SK-N-MC (cell line): ENCODE results near the gene ZNF467.

ENCODE experiments used
- DNase-seq: peaks from one replicate; pipeline ENCODE4 v3.0.0-alpha.2; 2011; ENCODE audit warnings: low read depth, low spot score
- H3K27ac ChIP-seq: fragments of 200-600 bp; sonication (generic); 2 replicates; pipeline ENCODE4 v1.5.1; 2016; ENCODE audit warnings: mixed run types
- H3K36me3 ChIP-seq: fragments of 200-600 bp; sonication (generic); 2 replicates; pipeline ENCODE4 v1.6.1; 2017; ENCODE audit warnings: antibody characterized with exemption, low read length, mixed read lengths; ENCODE audit not compliant: insufficient read depth
- H3K4me3 ChIP-seq: fragments of 200-600 bp; sonication (generic); 2 replicates; pipeline ENCODE4 v1.5.1; 2016
- H3K9ac ChIP-seq: fragments of 200-600 bp; sonication (generic); 2 replicates; pipeline ENCODE4 v1.8.0; 2017; ENCODE audit warnings: mixed run types, mixed read lengths; ENCODE audit not compliant: insufficient read length
- H3K9me3 ChIP-seq: fragments of 200-600 bp; sonication (generic); 2 replicates; pipeline ENCODE4 v1.6.1; 2017; ENCODE audit warnings: low read depth, mild to moderate bottlenecking, antibody characterized with exemption, low read length, moderate library complexity, mixed read lengths
- EZH2 ChIP-seq: fragments of 200-600 bp; sonication (generic); IDR thresholded peaks from one replicate; pipeline ENCODE4 v1.6.1; 2017; ENCODE audit warnings: antibody characterized with exemption
- FOXP2 ChIP-seq: optimal IDR thresholded peaks from 2 replicates; pipeline ENCODE3; 2011; ENCODE audit warnings: mild to moderate bottlenecking, moderate library complexity; ENCODE audit not compliant: insufficient read depth; ENCODE audit errors: extremely low read length, control extremely low read depth
- POLR2AphosphoS5 ChIP-seq: IDR thresholded peaks from 2 replicates; pipeline ENCODE4 v1.6.1; 2012; ENCODE audit warnings: mild to moderate bottlenecking, low read depth, low read length, borderline replicate concordance

ZNF467 gene

DNA sequence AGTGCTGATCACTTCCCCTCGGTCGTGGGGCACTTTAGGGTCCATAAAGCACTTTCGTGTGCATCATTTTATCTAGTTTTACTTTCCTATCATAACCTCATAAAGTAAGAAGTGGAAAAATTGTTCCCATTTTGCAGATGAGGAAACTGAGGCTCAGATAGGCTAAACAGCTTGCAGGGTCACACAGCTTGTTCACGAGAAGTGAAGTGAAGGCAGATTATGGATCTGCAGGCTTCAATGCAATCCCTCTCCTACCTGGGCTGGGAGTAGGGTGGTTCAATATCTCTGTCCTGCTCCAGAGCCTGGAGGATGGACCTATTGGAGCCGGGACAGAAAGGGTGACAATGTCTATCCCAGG, 10.8 kb upstream of the ZNF467 start:
- Histone ChIP-seq H3K9me3 (no peaks in the 10 kb centered on the region), H3K36me3 (no peaks in the 10 kb centered on the region), H3K4me3 (no peak overlapping the region), H3K9ac (no peak overlapping the region), H3K27ac (no peak overlapping the region)
- TF ChIP-seq EZH2 (no peak), POLR2AphosphoS5 (no peak), FOXP2 (no peak)
- no peak for DNase-seq

DNA sequence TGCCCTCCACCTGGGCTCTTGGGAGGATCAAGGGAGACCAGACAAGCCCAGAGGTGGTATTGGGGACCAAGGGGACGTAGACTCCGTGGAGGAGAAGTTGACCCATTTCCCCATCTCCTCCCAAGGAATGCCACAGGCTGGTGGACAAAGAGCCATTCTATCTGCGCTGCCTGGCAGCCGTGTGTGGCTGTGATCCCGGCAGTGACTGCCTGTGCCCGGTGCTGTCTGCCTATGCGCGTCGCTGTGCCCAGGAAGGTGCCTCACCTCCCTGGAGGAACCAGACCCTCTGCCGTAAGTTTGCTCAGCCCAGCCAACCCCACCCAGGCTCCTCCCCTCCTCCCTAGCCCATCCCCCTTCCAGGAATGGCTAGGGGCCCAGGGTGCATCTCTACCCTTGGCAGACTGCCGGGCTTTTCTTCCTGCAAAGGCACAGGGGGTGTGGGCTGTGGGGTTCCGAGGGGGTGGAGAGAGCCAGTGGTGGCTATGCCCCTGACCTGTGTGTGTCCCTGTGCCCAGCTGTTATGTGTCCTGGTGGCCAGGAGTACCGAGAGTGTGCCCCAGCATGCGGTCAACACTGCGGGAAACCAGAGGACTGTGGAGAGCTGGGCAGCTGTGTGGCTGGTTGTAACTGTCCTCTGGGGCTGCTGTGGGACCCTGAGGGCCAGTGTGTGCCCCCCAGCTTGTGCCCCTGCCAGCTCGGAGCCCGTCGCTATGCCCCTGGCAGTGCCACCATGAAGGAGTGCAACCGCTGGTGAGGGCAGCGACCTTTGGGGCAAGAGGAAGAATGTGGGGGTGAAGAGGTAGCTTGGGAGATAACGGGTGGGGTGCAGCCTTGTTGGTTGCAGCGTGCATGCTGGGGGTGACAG, 10.2 kb upstream of the ZNF467 start:
- TF ChIP-seq POLR2AphosphoS5, result no peak
- no peak for TF ChIP-seq FOXP2
- TF ChIP-seq EZH2, result no peak
- no peak for DNase-seq
- H3K9me3 ChIP-seq, result no peaks in the 10 kb centered on the region
- no peak overlapping the region for H3K27ac ChIP-seq
- peak overlapping the region; percentile 33; the same call in 1 of the 2 replicates for H3K4me3 ChIP-seq
- H3K9ac ChIP-seq, result no peak overlapping the region
- no peaks in the 10 kb centered on the region for H3K36me3 ChIP-seq

DNA sequence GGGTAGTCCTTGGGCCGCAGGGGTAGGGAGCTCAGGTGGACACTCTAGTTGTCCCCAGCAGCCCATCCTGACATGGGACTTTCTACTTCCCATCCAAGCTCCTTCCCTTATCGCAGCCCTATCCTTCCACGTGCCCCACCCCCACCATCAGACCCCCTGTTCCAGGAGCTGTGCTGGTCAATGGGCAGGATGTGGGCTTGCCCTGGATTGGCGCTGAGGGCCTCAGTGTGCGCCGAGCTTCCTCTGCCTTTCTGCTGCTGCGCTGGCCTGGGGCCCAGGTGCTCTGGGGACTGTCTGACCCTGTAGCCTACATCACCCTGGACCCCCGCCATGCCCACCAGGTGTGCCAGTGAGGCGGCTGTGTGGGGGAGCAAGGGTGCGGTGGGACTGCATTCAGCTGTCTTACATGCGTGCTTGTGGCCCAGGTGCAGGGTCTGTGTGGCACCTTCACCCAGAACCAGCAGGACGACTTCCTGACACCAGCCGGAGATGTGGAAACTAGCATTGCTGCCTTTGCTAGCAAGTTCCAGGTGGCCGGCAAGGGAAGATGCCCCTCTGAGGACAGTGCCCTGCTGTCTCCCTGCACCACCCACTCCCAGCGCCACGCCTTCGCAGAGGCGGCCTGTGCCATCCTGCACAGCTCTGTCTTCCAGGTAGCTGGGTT, 9.4 kb upstream of the ZNF467 start:
- TF ChIP-seq EZH2 (no peak), FOXP2 (no peak), POLR2AphosphoS5 (no peak)

DNA sequence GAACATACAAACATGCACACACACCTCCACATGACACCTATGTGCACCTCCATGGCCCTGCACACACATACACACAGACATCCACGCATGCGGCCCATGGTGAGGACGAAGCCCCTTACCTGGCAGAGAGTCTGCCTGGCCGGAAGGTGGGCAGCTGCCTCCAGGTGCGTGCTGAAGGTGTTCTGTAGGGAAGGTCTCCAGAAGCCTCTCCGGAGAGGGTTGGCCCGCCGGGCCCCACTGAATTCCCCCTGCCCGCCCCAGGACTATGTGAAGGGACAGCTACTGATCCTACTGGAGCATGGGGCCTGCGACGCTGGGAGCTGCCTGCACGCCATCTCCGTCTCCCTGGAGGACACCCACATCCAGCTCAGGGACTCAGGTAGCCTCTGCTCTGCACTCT, 8.5 kb upstream of the ZNF467 start:
- no peak overlapping the region for H3K4me3 ChIP-seq
- TF ChIP-seq FOXP2, result no peak
- no peak for TF ChIP-seq POLR2AphosphoS5
- TF ChIP-seq EZH2, result no peak

More for the DNA sequence above, 9.4 kb upstream of the ZNF467 start:
- Histone ChIP-seq H3K9ac (no peak overlapping the region), H3K36me3 (no peaks in the 10 kb centered on the region), H3K4me3 (no peak overlapping the region), H3K9me3 (no peaks in the 10 kb centered on the region), H3K27ac (no peak overlapping the region)
- no peak for DNase-seq

DNA sequence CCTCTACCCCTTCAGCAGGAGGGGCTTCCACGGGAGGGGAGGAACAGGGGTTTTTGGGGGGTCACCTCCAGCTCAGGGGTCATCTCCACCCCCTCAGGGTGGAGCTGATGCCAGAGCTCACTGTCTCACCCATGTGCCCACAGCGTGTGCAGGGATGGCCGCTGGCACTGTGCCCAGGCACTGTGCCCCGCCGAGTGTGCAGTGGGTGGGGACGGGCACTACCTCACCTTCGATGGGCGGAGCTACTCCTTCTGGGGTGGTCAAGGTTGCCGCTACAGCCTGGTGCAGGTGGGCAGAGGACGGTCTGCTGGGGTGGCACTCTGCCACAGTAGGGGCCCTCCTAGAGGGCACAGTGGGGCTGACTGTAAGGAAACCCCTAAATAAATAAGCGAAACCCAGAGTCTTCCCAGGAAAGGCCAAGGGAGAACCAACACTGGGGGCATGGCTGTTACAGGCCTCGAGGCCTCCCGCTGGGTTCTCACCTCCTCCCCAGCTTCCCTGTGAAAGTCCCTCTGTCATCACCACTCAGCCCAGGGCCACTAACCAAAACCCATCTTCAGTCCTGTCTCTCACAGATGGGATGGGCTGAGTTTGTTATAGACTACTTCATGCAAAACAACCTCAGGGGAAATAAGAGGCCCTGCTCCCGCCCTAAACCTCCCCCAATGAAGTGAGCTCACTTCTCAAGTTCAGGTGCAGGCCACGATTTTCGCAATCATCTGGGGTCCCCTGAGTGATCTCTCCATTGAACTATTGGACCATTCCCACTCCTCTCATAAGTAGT, 7.4 kb upstream of the ZNF467 start:
- DNase-seq, result no peak
- H3K4me3 ChIP-seq, result no peak overlapping the region
- no peaks in the 10 kb centered on the region for H3K9me3 ChIP-seq
- TF ChIP-seq EZH2 (no peak), POLR2AphosphoS5 (no peak), FOXP2 (no peak)
- no peaks in the 10 kb centered on the region for H3K36me3 ChIP-seq
- no peak overlapping the region for H3K9ac ChIP-seq
- H3K27ac ChIP-seq, result no peak overlapping the region

More for the DNA sequence above, 8.5 kb upstream of the ZNF467 start:
- no peak overlapping the region for H3K9ac ChIP-seq
- no peaks in the 10 kb centered on the region for H3K9me3 ChIP-seq
- H3K36me3 ChIP-seq, result no peaks in the 10 kb centered on the region
- H3K27ac ChIP-seq, result no peak overlapping the region
- DNase-seq, result no peak

DNA sequence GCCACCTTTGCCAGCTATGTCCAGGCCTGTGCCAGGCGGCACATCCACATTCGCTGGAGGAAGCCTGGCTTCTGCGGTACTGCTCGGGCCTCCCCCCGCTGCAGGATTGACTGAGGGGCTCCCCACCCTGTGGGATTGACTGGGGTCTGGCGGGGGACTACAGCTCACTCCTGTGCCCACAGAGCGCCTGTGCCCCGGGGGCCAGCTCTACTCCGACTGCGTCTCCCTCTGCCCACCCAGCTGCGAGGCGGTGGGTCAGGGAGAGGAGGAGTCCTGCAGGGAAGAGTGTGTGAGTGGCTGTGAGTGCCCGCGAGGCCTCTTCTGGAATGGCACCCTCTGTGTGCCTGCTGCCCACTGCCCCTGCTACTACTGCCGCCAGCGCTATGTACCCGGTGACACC, 6.7 kb upstream of the ZNF467 start:
- Histone ChIP-seq H3K36me3 (no peaks in the 10 kb centered on the region), H3K9ac (no peak overlapping the region), H3K9me3 (no peaks in the 10 kb centered on the region), H3K27ac (no peak overlapping the region), H3K4me3 (no peak overlapping the region)
- no peak for TF ChIP-seq FOXP2
- no peak for DNase-seq

DNA sequence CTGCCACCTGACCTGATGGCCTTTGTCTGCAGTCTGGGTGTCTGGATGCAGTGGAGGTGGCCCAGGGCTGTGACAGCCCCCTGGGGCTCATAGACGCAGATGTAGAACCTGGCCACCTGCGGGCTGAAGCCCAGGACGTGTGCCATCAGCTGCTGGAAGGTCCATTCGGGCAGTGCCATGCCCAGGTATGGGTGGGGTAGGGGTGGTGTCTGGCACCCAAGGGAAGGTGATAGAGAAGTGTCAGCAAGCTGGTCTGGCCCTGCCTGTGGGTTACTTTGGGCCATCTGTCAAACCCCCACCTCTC, 6.1 kb upstream of the ZNF467 start:
- Histone ChIP-seq H3K9ac (no peak overlapping the region), H3K4me3 (no peak overlapping the region), H3K9me3 (no peaks in the 10 kb centered on the region), H3K36me3 (no peaks in the 10 kb centered on the region), H3K27ac (no peak overlapping the region)
- TF ChIP-seq EZH2 (no peak), FOXP2 (no peak), POLR2AphosphoS5 (no peak)
- DNase-seq, result no peak

DNA sequence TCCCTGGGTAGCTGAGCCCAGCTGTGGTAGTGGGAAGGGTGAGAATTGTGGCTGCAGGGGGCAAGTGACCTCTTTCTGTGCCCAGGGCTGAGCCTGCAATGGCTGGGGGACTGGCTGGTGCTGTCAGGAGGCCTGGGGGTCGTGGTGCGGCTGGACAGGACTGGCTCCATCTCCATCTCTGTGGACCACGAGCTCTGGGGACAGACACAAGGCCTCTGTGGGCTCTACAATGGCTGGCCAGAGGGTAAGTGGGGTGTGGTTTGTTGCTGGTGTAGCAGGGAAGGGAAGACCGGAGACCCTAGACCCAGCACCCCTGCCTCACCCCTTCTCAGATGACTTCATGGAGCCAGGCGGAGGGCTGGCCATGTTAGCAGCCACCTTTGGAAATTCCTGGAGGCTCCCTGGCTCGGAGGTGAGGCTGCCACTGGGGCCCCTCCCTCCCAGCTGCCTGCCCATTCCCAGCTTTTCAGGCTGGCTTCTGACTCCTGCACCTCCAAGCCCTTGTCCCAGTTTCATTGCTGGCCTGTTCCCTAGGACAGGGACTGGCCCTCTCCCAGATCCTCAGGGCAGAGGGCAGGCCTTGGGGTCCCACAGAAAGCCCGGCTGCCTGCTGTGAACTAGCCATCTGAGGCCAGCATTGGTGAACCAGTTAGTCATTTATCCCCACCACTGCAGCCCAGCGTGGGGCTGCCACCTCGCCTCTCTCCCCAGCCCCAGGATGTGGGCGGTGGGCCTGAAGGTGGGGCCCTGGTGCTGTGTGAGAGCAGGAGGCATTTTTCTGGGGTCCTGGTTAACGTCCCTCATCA, 5.5 kb upstream of the ZNF467 start:
- TF ChIP-seq EZH2 (no peak), POLR2AphosphoS5 (no peak), FOXP2 (no peak)
- H3K4me3 ChIP-seq, result no peak overlapping the region

More for the DNA sequence above, 5.5 kb upstream of the ZNF467 start:
- Histone ChIP-seq H3K36me3 (no peaks in the 10 kb centered on the region), H3K27ac (no peak overlapping the region), H3K9ac (no peak overlapping the region), H3K9me3 (no peaks in the 10 kb centered on the region)
- DNase-seq, result no peak
